Osteoblast (primary cell): Measurements from ENCODE around the gene B3GNT5. TPM values are rescaled to one million over a fixed set of nuclear protein-coding genes. Genes with fewer than 3 reads are reported as not detected.

Source experiments
- DNase-seq: peaks from one replicate; pipeline ENCODE4 v3.0.0; 2011; ENCODE audit warnings: low spot score, mixed read lengths; ENCODE audit not compliant: insufficient read length; ENCODE audit errors: missing footprints
- H2AFZ ChIP-seq: 2 replicates; pipeline ENCODE4 v1.6.0; 2011; ENCODE audit warnings: mild to moderate bottlenecking, low read length
- H3K27ac ChIP-seq: 2 replicates; pipeline ENCODE4 v1.5.1; 2011; ENCODE audit warnings: mild to moderate bottlenecking, low read depth, low read length, moderate library complexity
- H3K27me3 ChIP-seq: 2 replicates; pipeline ENCODE4 v1.6.0; 2012; ENCODE audit warnings: mild to moderate bottlenecking, control low read depth, inconsistent platforms, low read length, moderate library complexity; ENCODE audit not compliant: insufficient read depth
- H3K36me3 ChIP-seq: 2 replicates; pipeline ENCODE4 v1.5.1; 2011; ENCODE audit warnings: mild to moderate bottlenecking, low read length, control low read depth, moderate library complexity; ENCODE audit not compliant: insufficient read depth
- H3K4me1 ChIP-seq: 2 replicates; pipeline ENCODE4 v1.5.1; 2011; ENCODE audit warnings: mild to moderate bottlenecking, low read length, control low read depth, moderate library complexity; ENCODE audit not compliant: insufficient read depth
- H3K4me2 ChIP-seq: 2 replicates; pipeline ENCODE4 v1.6.0; 2011; ENCODE audit warnings: mild to moderate bottlenecking, low read length; ENCODE audit not compliant: insufficient read depth
- H3K4me3 ChIP-seq: fragments of 200-600 bp; sonication (generic); 3 replicates; pipeline ENCODE4 v1.5.1; 2012; ENCODE audit warnings: mild to moderate bottlenecking, low read length, inconsistent platforms; ENCODE audit not compliant: insufficient read depth
- H3K79me2 ChIP-seq: 2 replicates; pipeline ENCODE4 v1.6.0; 2012; ENCODE audit warnings: mild to moderate bottlenecking, low read length, control low read depth, inconsistent platforms; ENCODE audit not compliant: insufficient read depth
- H3K9me3 ChIP-seq: 2 replicates; pipeline ENCODE4 v1.5.1; 2011; ENCODE audit warnings: low read depth, low read length, control low read depth
- H4K20me1 ChIP-seq: 2 replicates; pipeline ENCODE4 v1.6.0; 2012; ENCODE audit warnings: mild to moderate bottlenecking, low read length, control low read depth; ENCODE audit not compliant: insufficient read depth
- total RNA-seq: library from RNA; depleted of rRNA; stranded (reverse); fragments of >200 nt; gene quantifications from 2 replicates; pipeline ENCODE4 v1.2.3, GENCODE V29; 2012
- TF ChIP-seq, protein P1 (sequence below): IDR thresholded peaks from 2 replicates; pipeline ENCODE4 v1.5.1; 2011; ENCODE audit warnings: mild to moderate bottlenecking, low read depth, low read length, moderate library complexity; ENCODE audit errors: extremely low read depth

The B3GNT5 gene
- total RNA-seq, 1 donor, result 0.36 TPM

DNA sequence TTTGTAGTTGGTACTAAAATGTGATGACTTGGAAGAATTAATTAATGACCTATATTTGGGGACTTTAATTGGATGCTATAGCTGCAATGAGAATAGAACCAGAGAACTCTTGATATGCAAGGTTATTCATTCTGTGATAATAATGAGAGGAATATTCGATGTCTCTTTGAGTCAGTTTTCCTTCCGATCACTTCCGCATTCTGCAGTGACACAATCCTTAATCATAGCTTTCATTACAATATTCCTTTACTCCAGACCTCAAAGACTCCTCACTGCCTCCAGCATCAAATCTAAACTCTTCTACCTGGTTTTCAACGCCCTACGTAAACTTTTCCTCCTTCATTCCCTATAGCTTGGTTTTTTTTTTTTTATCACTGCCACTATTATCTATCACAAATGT is 21.6 kb downstream of the B3GNT5 start:
- Histone ChIP-seq H2AFZ (no peak overlapping the region), H3K4me3 (no peak overlapping the region), H3K27me3 (no peaks in the 10 kb centered on the region), H3K36me3 (no peaks in the 10 kb centered on the region), H3K9me3 (no peaks in the 10 kb centered on the region), H3K4me2 (peak overlapping the region; percentile 12), H3K27ac (no peak overlapping the region), H4K20me1 (no peaks in the 10 kb centered on the region), H3K79me2 (no peaks in the 10 kb centered on the region), H3K4me1 (peaks cover 11% of the 10 kb centered on the region)
- TF ChIP-seq, protein P1, sequence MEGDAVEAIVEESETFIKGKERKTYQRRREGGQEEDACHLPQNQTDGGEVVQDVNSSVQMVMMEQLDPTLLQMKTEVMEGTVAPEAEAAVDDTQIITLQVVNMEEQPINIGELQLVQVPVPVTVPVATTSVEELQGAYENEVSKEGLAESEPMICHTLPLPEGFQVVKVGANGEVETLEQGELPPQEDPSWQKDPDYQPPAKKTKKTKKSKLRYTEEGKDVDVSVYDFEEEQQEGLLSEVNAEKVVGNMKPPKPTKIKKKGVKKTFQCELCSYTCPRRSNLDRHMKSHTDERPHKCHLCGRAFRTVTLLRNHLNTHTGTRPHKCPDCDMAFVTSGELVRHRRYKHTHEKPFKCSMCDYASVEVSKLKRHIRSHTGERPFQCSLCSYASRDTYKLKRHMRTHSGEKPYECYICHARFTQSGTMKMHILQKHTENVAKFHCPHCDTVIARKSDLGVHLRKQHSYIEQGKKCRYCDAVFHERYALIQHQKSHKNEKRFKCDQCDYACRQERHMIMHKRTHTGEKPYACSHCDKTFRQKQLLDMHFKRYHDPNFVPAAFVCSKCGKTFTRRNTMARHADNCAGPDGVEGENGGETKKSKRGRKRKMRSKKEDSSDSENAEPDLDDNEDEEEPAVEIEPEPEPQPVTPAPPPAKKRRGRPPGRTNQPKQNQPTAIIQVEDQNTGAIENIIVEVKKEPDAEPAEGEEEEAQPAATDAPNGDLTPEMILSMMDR, result no peak
- peak; percentile 81 for DNase-seq

DNA sequence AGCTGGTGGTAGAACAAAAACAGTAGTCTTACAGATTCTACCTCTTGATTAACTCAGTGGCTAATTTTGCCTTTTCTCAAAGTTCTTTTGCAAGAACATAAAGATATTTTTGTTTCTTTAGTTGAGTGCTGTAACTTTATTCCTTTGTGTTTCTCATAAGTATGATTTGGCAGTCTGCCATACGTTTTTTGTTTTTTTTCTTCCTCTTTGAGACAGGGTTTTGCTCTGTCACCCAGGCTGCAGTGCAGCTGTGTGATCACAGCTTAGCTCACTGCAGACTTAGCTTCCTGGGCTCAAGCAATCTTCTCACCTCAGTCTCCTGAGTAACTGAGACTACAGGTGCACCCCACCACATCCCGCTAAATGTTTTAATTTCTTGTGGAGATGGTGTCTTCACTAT is 22.4 kb downstream of the B3GNT5 start:
- H3K4me1 ChIP-seq, result peaks cover 11% of the 10 kb centered on the region
- H3K9me3 ChIP-seq, result no peaks in the 10 kb centered on the region
- no peak overlapping the region for H3K4me2 ChIP-seq
- H3K79me2 ChIP-seq, result no peaks in the 10 kb centered on the region
- H4K20me1 ChIP-seq, result no peaks in the 10 kb centered on the region
- no peak for DNase-seq
- no peaks in the 10 kb centered on the region for H3K36me3 ChIP-seq
- H3K4me3 ChIP-seq, result no peak overlapping the region
- no peaks in the 10 kb centered on the region for H3K27me3 ChIP-seq
- no peak overlapping the region for H2AFZ ChIP-seq
- no peak overlapping the region for H3K27ac ChIP-seq
- TF ChIP-seq, protein P1, result no peak

DNA sequence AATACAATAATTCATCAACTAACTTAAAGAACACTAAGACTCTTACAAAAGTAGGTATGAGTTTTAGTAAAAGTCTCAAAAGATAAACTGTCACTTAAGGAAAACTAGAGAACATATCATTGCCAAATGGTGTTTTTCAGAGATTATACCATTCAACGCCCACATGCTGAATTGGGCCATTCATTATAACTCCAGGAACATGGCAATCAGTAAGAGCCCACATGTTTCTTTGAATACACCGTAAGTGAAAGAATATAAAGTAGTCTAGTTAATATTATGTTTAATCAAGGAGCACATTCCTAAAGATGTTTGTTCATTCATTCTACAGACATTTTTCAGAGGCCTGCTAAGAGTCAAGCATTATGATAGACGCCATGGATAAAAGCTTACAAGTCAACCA is 22.9 kb downstream of the B3GNT5 start:
- DNase-seq, result no peak
- H3K4me3 ChIP-seq, result no peak overlapping the region
- H3K9me3 ChIP-seq, result no peaks in the 10 kb centered on the region
- no peaks in the 10 kb centered on the region for H3K27me3 ChIP-seq
- H3K4me1 ChIP-seq, result peaks cover 11% of the 10 kb centered on the region
- H3K4me2 ChIP-seq, result no peak overlapping the region
- no peaks in the 10 kb centered on the region for H4K20me1 ChIP-seq
- TF ChIP-seq, protein P1, result no peak
- H3K27ac ChIP-seq, result no peak overlapping the region
- H3K36me3 ChIP-seq, result no peaks in the 10 kb centered on the region
- no peaks in the 10 kb centered on the region for H3K79me2 ChIP-seq
- no peak overlapping the region for H2AFZ ChIP-seq

DNA sequence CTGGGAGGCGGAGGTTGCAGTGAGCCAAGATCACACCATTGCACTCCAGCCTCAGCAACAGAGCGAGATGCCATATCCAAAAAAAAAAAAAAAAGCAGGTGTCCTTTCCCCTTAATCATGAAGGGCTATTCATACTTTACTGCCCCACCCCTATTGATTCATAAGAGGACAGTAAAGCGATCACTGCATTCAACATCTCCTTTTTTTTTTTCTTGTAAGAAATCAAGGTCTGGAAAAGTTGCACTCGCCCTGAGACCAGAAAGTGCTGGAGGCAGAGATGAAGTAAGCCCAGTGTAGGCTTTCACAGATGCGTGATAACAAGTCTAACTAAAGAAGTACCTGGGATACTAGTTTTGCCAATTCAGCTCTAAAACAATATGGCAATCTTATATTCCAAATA is 24.2 kb downstream of the B3GNT5 start:
- no peak overlapping the region for H3K4me3 ChIP-seq
- no peak for DNase-seq
- peaks cover 11% of the 10 kb centered on the region for H3K4me1 ChIP-seq
- H3K79me2 ChIP-seq, result no peaks in the 10 kb centered on the region
- no peaks in the 10 kb centered on the region for H4K20me1 ChIP-seq
- no peak overlapping the region for H3K4me2 ChIP-seq
- no peaks in the 10 kb centered on the region for H3K36me3 ChIP-seq
- H2AFZ ChIP-seq, result no peak overlapping the region
- TF ChIP-seq, protein P1, result no peak
- no peaks in the 10 kb centered on the region for H3K9me3 ChIP-seq
- no peaks in the 10 kb centered on the region for H3K27me3 ChIP-seq
- H3K27ac ChIP-seq, result no peak overlapping the region
